Measurements from ENCODE around the gene CELSR3. TPM values are rescaled to one million over a fixed set of nuclear protein-coding genes. Genes with fewer than 3 reads are reported as not detected.

Gene CELSR3
- total RNA-seq, 4 donors from 2014 or later = 0.33 to 1.3 (median 0.63) TPM

DNA sequence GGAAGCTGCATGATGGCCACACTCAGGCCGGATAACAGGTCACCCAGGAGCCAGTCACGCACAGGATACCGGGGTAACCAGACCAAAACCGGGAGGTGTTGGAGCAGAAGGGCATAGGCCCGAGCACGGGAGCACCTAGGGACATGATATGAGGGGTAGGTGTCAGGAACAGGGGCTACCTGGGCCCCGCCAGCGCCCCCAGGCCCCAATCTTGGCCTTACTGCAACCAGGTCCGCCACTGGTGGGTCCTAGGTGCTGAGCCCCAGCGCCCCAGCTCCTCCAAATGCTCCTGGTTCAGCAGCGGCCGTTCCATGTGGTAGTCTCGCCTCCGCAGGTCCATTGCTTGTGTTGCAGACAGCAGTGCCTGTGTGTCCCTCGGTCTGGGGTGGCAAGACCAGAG lies 29.4 kb downstream of the CELSR3 start:
- DNase-seq (ENCODE audit: extremely low spot score) = no peak
- 83% methylated on average over 8 of the region's 15 CpGs for WGBS
- intact Hi-C loops (cut with DNase I) = no loop called here
- Histone ChIP-seq H3K27me3 (no peaks in the 10 kb centered on the region), H3K9me3 (no peaks in the 10 kb centered on the region), H3K27ac (replicated peaks in 1 of 4) (no peak overlapping the region), H3K4me1 (peaks cover 22 to 30% (median 25%) of the 10 kb centered on the region in 4 donors), H3K36me3 (peaks cover 4 to 51% (median 50%) of the 10 kb centered on the region in 4 donors), H3K4me3 (no peak overlapping the region)
- TF ChIP-seq EP300 (IDR thresholded peaks at IDR 0.05) (no peak), POLR2A (IDR thresholded peaks at IDR 0.05; ENCODE audit: low read depth) (no peak), POLR2AphosphoS5 (IDR thresholded peaks at IDR 0.05) (no peak)
- TF ChIP-seq, protein P1, sequence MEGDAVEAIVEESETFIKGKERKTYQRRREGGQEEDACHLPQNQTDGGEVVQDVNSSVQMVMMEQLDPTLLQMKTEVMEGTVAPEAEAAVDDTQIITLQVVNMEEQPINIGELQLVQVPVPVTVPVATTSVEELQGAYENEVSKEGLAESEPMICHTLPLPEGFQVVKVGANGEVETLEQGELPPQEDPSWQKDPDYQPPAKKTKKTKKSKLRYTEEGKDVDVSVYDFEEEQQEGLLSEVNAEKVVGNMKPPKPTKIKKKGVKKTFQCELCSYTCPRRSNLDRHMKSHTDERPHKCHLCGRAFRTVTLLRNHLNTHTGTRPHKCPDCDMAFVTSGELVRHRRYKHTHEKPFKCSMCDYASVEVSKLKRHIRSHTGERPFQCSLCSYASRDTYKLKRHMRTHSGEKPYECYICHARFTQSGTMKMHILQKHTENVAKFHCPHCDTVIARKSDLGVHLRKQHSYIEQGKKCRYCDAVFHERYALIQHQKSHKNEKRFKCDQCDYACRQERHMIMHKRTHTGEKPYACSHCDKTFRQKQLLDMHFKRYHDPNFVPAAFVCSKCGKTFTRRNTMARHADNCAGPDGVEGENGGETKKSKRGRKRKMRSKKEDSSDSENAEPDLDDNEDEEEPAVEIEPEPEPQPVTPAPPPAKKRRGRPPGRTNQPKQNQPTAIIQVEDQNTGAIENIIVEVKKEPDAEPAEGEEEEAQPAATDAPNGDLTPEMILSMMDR (IDR thresholded peaks at IDR 0.05) = no peak

DNA sequence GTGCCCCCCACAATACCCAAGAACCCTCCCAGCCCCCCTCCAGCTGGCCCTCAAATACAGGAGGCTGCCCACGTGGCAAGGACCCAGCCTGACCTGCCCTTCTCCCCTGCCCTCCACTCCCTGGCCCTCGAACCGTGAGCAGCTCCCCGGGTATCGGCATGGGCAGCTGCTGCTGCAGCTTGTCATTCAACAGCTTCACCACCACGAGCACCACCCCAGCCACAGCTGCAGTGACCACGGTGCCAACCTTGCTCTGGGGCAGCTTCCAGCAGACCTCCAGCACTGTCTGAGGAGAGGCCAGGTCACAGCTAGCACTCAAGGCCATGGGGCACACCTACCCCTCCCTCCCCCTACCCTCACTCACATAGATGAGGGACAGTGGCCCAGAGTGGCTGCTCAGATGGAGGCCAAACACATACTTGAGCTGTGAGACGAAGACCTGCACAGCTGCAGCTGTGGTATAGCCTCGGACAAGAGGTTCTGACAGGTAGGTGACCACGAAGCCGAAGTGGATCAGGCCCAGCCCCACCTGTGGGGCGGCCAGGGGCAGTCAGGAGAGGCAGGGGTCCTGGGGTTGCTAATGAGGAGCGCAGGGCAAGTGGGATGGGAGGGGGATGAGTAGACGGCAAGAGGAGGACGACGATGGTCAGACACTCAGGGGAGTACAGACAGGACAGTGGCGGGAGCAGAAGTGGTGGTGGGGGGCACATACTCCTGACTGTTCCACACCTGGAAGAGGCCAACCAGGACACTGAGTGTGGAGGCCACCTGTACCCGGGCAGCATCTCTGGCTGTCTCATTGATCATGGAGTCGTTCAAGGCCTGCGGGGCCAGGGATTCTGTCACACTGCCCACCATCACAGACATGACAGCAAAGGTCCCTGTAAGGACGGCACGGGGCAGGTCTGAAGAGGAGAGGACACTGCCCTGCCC lies 30.9 kb downstream of the CELSR3 start:
- H3K9me3 ChIP-seq = no peaks in the 10 kb centered on the region
- DNase-seq (ENCODE audit: extremely low spot score) = no peak
- H3K27me3 ChIP-seq = no peaks in the 10 kb centered on the region
- 89% methylated on average over 20 of the region's 22 CpGs for WGBS
- H3K27ac ChIP-seq (replicated peaks in 1 of 4) = no peak overlapping the region
- H3K36me3 ChIP-seq = peaks cover 4 to 66% (median 64%) of the 10 kb centered on the region in 4 donors
- no peak overlapping the region for H3K4me3 ChIP-seq
- TF ChIP-seq POLR2AphosphoS5 (IDR thresholded peaks at IDR 0.05) (no peak), EP300 (IDR thresholded peaks at IDR 0.05) (no peak), POLR2A (IDR thresholded peaks at IDR 0.05; ENCODE audit: low read depth) (no peak)
- TF ChIP-seq, protein P1 (IDR thresholded peaks at IDR 0.05) = no peak
- intact Hi-C loops (cut with DNase I) = no loop called here
- peaks cover 22 to 30% (median 25%) of the 10 kb centered on the region in 4 donors for H3K4me1 ChIP-seq

DNA sequence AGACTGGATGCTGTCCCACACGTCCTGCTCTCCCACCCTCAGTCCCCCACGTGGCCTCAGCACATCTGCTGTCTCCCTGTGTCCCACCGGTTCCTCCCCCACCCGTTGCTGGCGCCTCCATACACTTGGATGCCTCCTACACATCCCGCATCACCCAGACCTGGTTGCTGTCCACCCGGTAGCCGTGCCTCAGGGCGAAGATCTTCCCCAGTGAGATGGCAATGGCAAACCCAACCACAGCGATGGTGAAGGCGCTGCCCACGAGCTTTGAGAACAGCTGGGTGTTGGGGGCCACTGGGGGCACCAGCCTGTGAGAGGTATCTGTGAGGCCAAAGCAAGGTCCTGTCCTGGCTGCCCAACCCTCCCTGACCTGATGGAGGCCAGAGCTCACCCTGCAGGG lies 31.9 kb downstream of the CELSR3 start:
- Histone ChIP-seq H3K36me3 (peaks cover 4 to 75% (median 74%) of the 10 kb centered on the region in 4 donors), H3K4me3 (no peak overlapping the region), H3K27me3 (no peaks in the 10 kb centered on the region), H3K4me1 (peaks cover 12 to 21% (median 16%) of the 10 kb centered on the region in 4 donors), H3K9me3 (no peaks in the 10 kb centered on the region), H3K27ac (replicated peaks in 1 of 4) (no peak overlapping the region)
- whole genome bisulfite sequencing = 90% methylated on average over 12 of the region's 12 CpGs
- TF ChIP-seq EP300 (IDR thresholded peaks at IDR 0.05) (no peak), POLR2AphosphoS5 (IDR thresholded peaks at IDR 0.05) (no peak), POLR2A (IDR thresholded peaks at IDR 0.05; ENCODE audit: low read depth) (no peak)
- TF ChIP-seq, protein P1 (IDR thresholded peaks at IDR 0.05) = no peak
- DNase-seq (ENCODE audit: extremely low spot score) = no peak
- intact Hi-C loops (cut with DNase I) = no loop called here

DNA sequence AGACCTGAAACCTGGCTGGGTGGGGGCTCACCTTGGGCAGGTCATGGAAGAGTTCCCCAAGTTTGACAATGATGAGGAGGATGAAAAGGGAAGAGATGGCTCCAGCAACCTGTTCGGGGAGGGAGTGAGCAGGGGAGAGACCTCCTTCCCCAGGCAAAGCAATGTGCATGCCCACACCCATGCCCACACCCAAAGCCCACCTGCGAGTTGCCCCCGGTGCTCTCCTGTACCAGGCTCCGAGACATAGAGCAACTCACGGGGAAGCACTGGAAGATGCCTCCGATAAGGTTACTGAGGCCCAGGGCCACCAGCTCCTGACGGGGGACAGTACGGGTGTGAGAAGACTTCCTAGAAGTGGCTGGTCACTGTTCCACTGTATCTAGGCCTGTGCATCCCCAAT lies 32.3 kb downstream of the CELSR3 start:
- Histone ChIP-seq H3K9me3 (no peaks in the 10 kb centered on the region), H3K27ac (replicated peaks in 1 of 4) (no peak overlapping the region), H3K4me3 (no peak overlapping the region), H3K27me3 (no peaks in the 10 kb centered on the region), H3K4me1 (peaks cover 12 to 19% (median 14%) of the 10 kb centered on the region in 4 donors), H3K36me3 (peaks cover 4 to 80% (median 78%) of the 10 kb centered on the region in 4 donors)
- TF ChIP-seq, protein P1 (IDR thresholded peaks at IDR 0.05) = no peak
- TF ChIP-seq POLR2A (IDR thresholded peaks at IDR 0.05; ENCODE audit: low read depth) (no peak), EP300 (IDR thresholded peaks at IDR 0.05) (no peak), POLR2AphosphoS5 (IDR thresholded peaks at IDR 0.05) (no peak)
- WGBS = 91% methylated on average over 7 of the region's 8 CpGs
- DNase-seq (ENCODE audit: extremely low spot score) = no peak
- intact Hi-C loops (cut with DNase I) = no loop called here
